Endothelial cell (in vitro differentiated cells): Measurements from ENCODE around the gene GATC. TPM values are rescaled to one million over a fixed set of nuclear protein-coding genes. Genes with fewer than 3 reads are reported as not detected.
A peak's percentile ranks its signal among the peaks of the same experiment; 100 is the strongest.

Source experiments
- DNase-seq: peaks from one replicate; pipeline ENCODE4 v3.0.0; 2021; ENCODE audit warnings: low spot score
- H3K27ac Mint-ChIP-seq: one replicate; pipeline ENCODE4 v1.8.0; 2021; ENCODE audit warnings: mixed read lengths, inconsistent platforms; ENCODE audit not compliant: unreplicated experiment
- H3K27me3 Mint-ChIP-seq: one replicate; pipeline ENCODE4 v1.8.0; 2021; ENCODE audit warnings: mild to moderate bottlenecking, moderate library complexity, mixed read lengths, inconsistent platforms; ENCODE audit not compliant: unreplicated experiment
- H3K36me3 Mint-ChIP-seq: one replicate; pipeline ENCODE4 v1.8.0; 2021; ENCODE audit warnings: mild to moderate bottlenecking, low read depth, mixed read lengths, inconsistent platforms; ENCODE audit not compliant: unreplicated experiment
- H3K4me1 Mint-ChIP-seq: one replicate; pipeline ENCODE4 v1.8.0; 2021; ENCODE audit warnings: mild to moderate bottlenecking, mixed read lengths, inconsistent platforms; ENCODE audit not compliant: unreplicated experiment
- H3K4me3 Mint-ChIP-seq: one replicate; pipeline ENCODE4 v1.8.0; 2021; ENCODE audit warnings: mild to moderate bottlenecking, mixed read lengths, inconsistent platforms; ENCODE audit not compliant: unreplicated experiment
- H3K9me3 Mint-ChIP-seq: one replicate; pipeline ENCODE4 v1.8.0; 2021; ENCODE audit warnings: mixed read lengths, inconsistent platforms; ENCODE audit not compliant: unreplicated experiment
- CTCF ChIP-seq: fragments of 200-600 bp; sonication (generic); IDR thresholded peaks from one replicate; pipeline ENCODE4 v1.5.0; 2021; ENCODE audit warnings: antibody characterized with exemption; ENCODE audit not compliant: unreplicated experiment
- total RNA-seq: library from RNA; stranded (reverse); fragmentation: NEBNext Ultra II Directional; extraction: Animal tissue kit (Norgen Biotek cat#: 25700); gene quantifications from one replicate; pipeline ENCODE4 v1.2.1, GENCODE V29; 2021; ENCODE audit not compliant: unreplicated experiment

Gene GATC
- total RNA-seq, 1 donor from 2014 or later: 25.5 TPM

GRCh38 chr12:120465756-120466155, 19.5 kb downstream of the GATC start:
- Mint-ChIP-seq H3K27ac (peak overlapping the region; percentile 27), H3K4me1 (peaks cover 10% of the 10 kb centered on the region), H3K27me3 (peaks cover 2% of the 10 kb centered on the region), H3K9me3 (no peaks in the 10 kb centered on the region), H3K4me3 (peak overlapping the region; percentile 19), H3K36me3 (peaks cover 30% of the 10 kb centered on the region)
- no peak for TF ChIP-seq CTCF
- DNase-seq: no peak

- Mint-ChIP-seq H3K36me3 (peaks cover 30% of the 10 kb centered on the region), H3K4me1 (peaks cover 10% of the 10 kb centered on the region), H3K4me3 (no peak overlapping the region), H3K9me3 (no peaks in the 10 kb centered on the region), H3K27me3 (peaks cover 3% of the 10 kb centered on the region), H3K27ac (peak overlapping the region; percentile 30)
- peak; percentile 33 for TF ChIP-seq CTCF
- DNase-seq: peak; percentile 39
These were observed 20.5 kb downstream of the GATC start for GRCh38 chr12:120466560-120467315.

GRCh38 chr12:120467439-120467838, 21.2 kb downstream of the GATC start:
- Mint-ChIP-seq H3K36me3 (peaks cover 26% of the 10 kb centered on the region), H3K4me3 (peak overlapping the region; percentile 95), H3K27me3 (peaks cover 3% of the 10 kb centered on the region), H3K27ac (peak overlapping the region; percentile 71), H3K9me3 (no peaks in the 10 kb centered on the region), H3K4me1 (peaks cover 10% of the 10 kb centered on the region)
- no peak for TF ChIP-seq CTCF
- no peak for DNase-seq

- Mint-ChIP-seq H3K9me3 (no peaks in the 10 kb centered on the region), H3K27me3 (peaks cover 5% of the 10 kb centered on the region), H3K27ac (peak overlapping the region; percentile 93), H3K36me3 (peaks cover 25% of the 10 kb centered on the region), H3K4me3 (peak overlapping the region; percentile 95), H3K4me1 (peaks cover 10% of the 10 kb centered on the region)
- DNase-seq: peak; percentile 60
- TF ChIP-seq CTCF: no peak
These were observed 22.1 kb downstream of the GATC start for GRCh38 chr12:120468325-120468820.

- DNase-seq: peak; percentile 57
- H3K36me3 Mint-ChIP-seq: peaks cover 19% of the 10 kb centered on the region
- H3K27me3 Mint-ChIP-seq: peaks cover 3% of the 10 kb centered on the region
- H3K4me3 Mint-ChIP-seq: peak overlapping the region; percentile 95
- H3K9me3 Mint-ChIP-seq: no peaks in the 10 kb centered on the region
- H3K27ac Mint-ChIP-seq: peak overlapping the region; percentile 93
- peaks cover 10% of the 10 kb centered on the region for H3K4me1 Mint-ChIP-seq
- no peak for TF ChIP-seq CTCF
These were observed 22.7 kb downstream of the GATC start for GRCh38 chr12:120468821-120469449.
